Measurements from ENCODE around the gene PLXDC2.

The PLXDC2 gene

GRCh38 chr10:20156511-20156910, 340.3 kb downstream of the PLXDC2 start:
- Histone ChIP-seq H3K36me3 (ENCODE audit: insufficient read depth, low read length) (no peaks in the 10 kb centered on the region), H3K9me2 (replicated peaks; ENCODE audit: low read depth, low read length) (no peaks in the 10 kb centered on the region), H3K9ac (ENCODE audit: low read depth, low read length, poor library complexity, severe bottlenecking) (no peak overlapping the region), H3K27me3 (ENCODE audit: insufficient read depth, low read length, poor library complexity, severe bottlenecking) (no peaks in the 10 kb centered on the region), H3K4me2 (ENCODE audit: low read depth, low read length, poor library complexity, severe bottlenecking) (no peak overlapping the region), H4K20me1 (ENCODE audit: insufficient read depth, low read length, poor library complexity, severe bottlenecking) (no peaks in the 10 kb centered on the region), H3K79me2 (ENCODE audit: insufficient read depth, low read length) (no peaks in the 10 kb centered on the region), H3K4me1 (ENCODE audit: insufficient read depth, low read length, poor library complexity, severe bottlenecking) (no peaks in the 10 kb centered on the region), H3F3A (ENCODE audit: low read depth) (no peaks in the 10 kb centered on the region), H3K9me3 (ENCODE audit: insufficient read depth, low read depth, low read length) (no peaks in the 10 kb centered on the region), H3K4me3 (ENCODE audit: low read length, poor library complexity, severe bottlenecking) (no peak overlapping the region), H2AFZ (ENCODE audit: low read length) (no peak overlapping the region)
- no peak for TF ChIP-seq EZH2phosphoT487 (IDR thresholded peaks at IDR 0.05; ENCODE audit: borderline replicate concordance)
- no peak for TF ChIP-seq CTCF (conservative IDR thresholded peaks at IDR 0.05; ENCODE audit: low read length)

DNA sequence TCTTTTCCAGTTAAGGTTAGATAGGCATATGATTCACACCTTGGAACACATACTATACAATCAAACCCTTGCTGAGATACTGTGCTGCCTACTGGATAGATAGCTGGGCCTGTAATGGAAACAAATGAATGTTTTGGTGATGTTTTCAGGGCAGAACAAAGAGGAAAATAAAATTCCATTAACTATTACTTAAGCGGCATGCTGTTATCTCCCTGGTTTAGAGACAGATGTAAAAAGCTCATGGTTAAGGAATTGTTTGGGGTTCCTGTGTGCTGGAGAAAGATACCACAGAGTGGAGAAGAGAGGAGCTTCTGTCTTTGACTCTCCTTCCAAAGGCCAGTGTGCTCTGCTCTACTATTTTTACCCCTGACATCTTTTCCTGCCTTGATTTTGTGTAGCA, 341.1 kb downstream of the PLXDC2 start:
- Histone ChIP-seq H3K4me1 (ENCODE audit: insufficient read depth, low read length, poor library complexity, severe bottlenecking) (no peaks in the 10 kb centered on the region), H3K4me2 (ENCODE audit: low read depth, low read length, poor library complexity, severe bottlenecking) (no peak overlapping the region), H3K79me2 (ENCODE audit: insufficient read depth, low read length) (no peaks in the 10 kb centered on the region), H3K9me2 (replicated peaks; ENCODE audit: low read depth, low read length) (no peaks in the 10 kb centered on the region), H3K27me3 (ENCODE audit: insufficient read depth, low read length, poor library complexity, severe bottlenecking) (no peaks in the 10 kb centered on the region), H3K36me3 (ENCODE audit: insufficient read depth, low read length) (no peaks in the 10 kb centered on the region), H3K4me3 (ENCODE audit: low read length, poor library complexity, severe bottlenecking) (no peak overlapping the region), H4K20me1 (ENCODE audit: insufficient read depth, low read length, poor library complexity, severe bottlenecking) (no peaks in the 10 kb centered on the region), H3F3A (ENCODE audit: low read depth) (no peaks in the 10 kb centered on the region), H2AFZ (ENCODE audit: low read length) (no peak overlapping the region), H3K9me3 (ENCODE audit: insufficient read depth, low read depth, low read length) (no peaks in the 10 kb centered on the region), H3K9ac (ENCODE audit: low read depth, low read length, poor library complexity, severe bottlenecking) (no peak overlapping the region)
- TF ChIP-seq CTCF (conservative IDR thresholded peaks at IDR 0.05; ENCODE audit: low read length) (no peak), EZH2phosphoT487 (IDR thresholded peaks at IDR 0.05; ENCODE audit: borderline replicate concordance) (no peak)

GRCh38 chr10:20158086-20158485, 341.9 kb downstream of the PLXDC2 start:
- H3K27me3 ChIP-seq (ENCODE audit: insufficient read depth, low read length, poor library complexity, severe bottlenecking) = no peaks in the 10 kb centered on the region
- H3K9ac ChIP-seq (ENCODE audit: low read depth, low read length, poor library complexity, severe bottlenecking) = no peak overlapping the region
- no peaks in the 10 kb centered on the region for H3F3A ChIP-seq (ENCODE audit: low read depth)
- no peaks in the 10 kb centered on the region for H3K36me3 ChIP-seq (ENCODE audit: insufficient read depth, low read length)
- no peaks in the 10 kb centered on the region for H3K9me3 ChIP-seq (ENCODE audit: insufficient read depth, low read depth, low read length)
- no peaks in the 10 kb centered on the region for H3K79me2 ChIP-seq (ENCODE audit: insufficient read depth, low read length)
- no peaks in the 10 kb centered on the region for H3K9me2 ChIP-seq (replicated peaks; ENCODE audit: low read depth, low read length)
- no peak overlapping the region for H3K4me2 ChIP-seq (ENCODE audit: low read depth, low read length, poor library complexity, severe bottlenecking)
- no peak overlapping the region for H2AFZ ChIP-seq (ENCODE audit: low read length)
- no peaks in the 10 kb centered on the region for H3K4me1 ChIP-seq (ENCODE audit: insufficient read depth, low read length, poor library complexity, severe bottlenecking)
- no peaks in the 10 kb centered on the region for H4K20me1 ChIP-seq (ENCODE audit: insufficient read depth, low read length, poor library complexity, severe bottlenecking)
- no peak overlapping the region for H3K4me3 ChIP-seq (ENCODE audit: low read length, poor library complexity, severe bottlenecking)
- TF ChIP-seq EZH2phosphoT487 (IDR thresholded peaks at IDR 0.05; ENCODE audit: borderline replicate concordance) (no peak), CTCF (conservative IDR thresholded peaks at IDR 0.05; ENCODE audit: low read length) (no peak)

All from Loucy (cell line).